GM23338 (cell line): ENCODE data around the gene KCNMB1. TPM values are rescaled to one million over a fixed set of nuclear protein-coding genes. Genes with fewer than 3 reads are reported as not detected.

Experiments
- ATAC-seq: fragments of 200-7000 bp; cut with Tn5 transposase; 3 replicates; pipeline ENCODE4 v1.9.1; 2020
- DNase-seq: peaks from one replicate; pipeline ENCODE4 v3.0.0-alpha.2; 2015; ENCODE audit warnings: low spot score
- H2AFZ ChIP-seq: fragments of 200-600 bp; sonication (generic); 2 replicates; pipeline ENCODE4 v1.8.0; 2016; ENCODE audit warnings: antibody characterized with exemption, mild to moderate bottlenecking, moderate library complexity
- H3F3A ChIP-seq: fragments of 200-600 bp; sonication (generic); replicated peaks from 2 replicates; pipeline ENCODE4 v1.8.0; 2017; ENCODE audit warnings: antibody characterized with exemption, mixed run types, low read depth
- H3K27ac ChIP-seq: fragments of 200-600 bp; sonication (generic); 2 replicates; pipeline ENCODE4 v1.6.1; 2016; ENCODE audit warnings: low read depth
- H3K27me3 ChIP-seq: fragments of 200-600 bp; sonication (generic); 2 replicates; pipeline ENCODE4 v1.8.0; 2016; ENCODE audit warnings: mild to moderate bottlenecking, mixed run types, moderate library complexity; ENCODE audit not compliant: insufficient read depth
- H3K36me3 ChIP-seq: fragments of 200-600 bp; sonication (generic); 2 replicates; pipeline ENCODE4 v1.8.0; 2016; ENCODE audit warnings: mild to moderate bottlenecking; ENCODE audit not compliant: insufficient read depth
- H3K4me1 ChIP-seq: fragments of 200-600 bp; sonication (generic); 2 replicates; pipeline ENCODE4 v1.8.0; 2016; ENCODE audit warnings: mild to moderate bottlenecking, moderate library complexity; ENCODE audit not compliant: insufficient read depth
- H3K4me2 ChIP-seq: fragments of 200-600 bp; sonication (generic); 2 replicates; pipeline ENCODE4 v1.7.1; 2017; ENCODE audit warnings: mixed run types
- H3K4me3 ChIP-seq: fragments of 200-600 bp; sonication (generic); 2 replicates; pipeline ENCODE4 v1.6.1; 2016; ENCODE audit warnings: mixed run types
- H3K79me2 ChIP-seq: fragments of 200-600 bp; sonication (generic); replicated peaks from 2 replicates; pipeline ENCODE4 v1.8.0; 2017; ENCODE audit warnings: mild to moderate bottlenecking; ENCODE audit not compliant: insufficient read depth
- H3K9me2 ChIP-seq: fragments of 200-600 bp; sonication (generic); 2 replicates; pipeline ENCODE4 v1.8.0; 2017; ENCODE audit not compliant: insufficient read depth
- H4K20me1 ChIP-seq: fragments of 200-600 bp; sonication (generic); replicated peaks from 2 replicates; pipeline ENCODE4 v1.8.0; 2017; ENCODE audit warnings: mild to moderate bottlenecking; ENCODE audit not compliant: insufficient read depth
- H3K27ac Mint-ChIP-seq: 2 replicates; pipeline ENCODE4 v1.8.0; 2020; ENCODE audit warnings: inconsistent platforms, mild to moderate bottlenecking, moderate library complexity, mixed read lengths
- H3K27me3 Mint-ChIP-seq: 3 replicates; pipeline ENCODE4 v1.8.0; 2022; ENCODE audit warnings: low read depth, mild to moderate bottlenecking, moderate library complexity, mixed read lengths, inconsistent platforms; ENCODE audit not compliant: insufficient read depth, poor library complexity
- H3K36me3 Mint-ChIP-seq: 3 replicates; pipeline ENCODE4 v1.8.0; 2021; ENCODE audit warnings: low read depth, mild to moderate bottlenecking, inconsistent platforms, moderate library complexity, mixed read lengths
- H3K4me1 Mint-ChIP-seq: 3 replicates; pipeline ENCODE4 v1.8.0; 2020; ENCODE audit warnings: mild to moderate bottlenecking, inconsistent platforms, mixed read lengths
- H3K4me3 Mint-ChIP-seq: 3 replicates; pipeline ENCODE4 v1.8.0; 2021; ENCODE audit warnings: moderate library complexity, mild to moderate bottlenecking, inconsistent platforms, mixed read lengths
- H3K9me3 Mint-ChIP-seq: 3 replicates; pipeline ENCODE4 v1.8.0; 2020; ENCODE audit warnings: moderate library complexity, mild to moderate bottlenecking, inconsistent platforms, mixed read lengths
- CREB1 ChIP-seq: fragments of 250-450 bp; sonication (Bioruptor Pico); IDR thresholded peaks from 2 replicates; pipeline ENCODE4 v1.5.0; 2020; ENCODE audit warnings: low read depth, mild to moderate bottlenecking, moderate library complexity
- EZH2 ChIP-seq: fragments of 200-600 bp; sonication (generic); IDR thresholded peaks from one replicate; pipeline ENCODE4 v1.8.0; 2017; ENCODE audit warnings: antibody characterized with exemption, mild to moderate bottlenecking, low read depth; ENCODE audit not compliant: unreplicated experiment
- JUNB ChIP-seq: IDR thresholded peaks from one replicate; pipeline ENCODE4 v1.6.1; 2016; ENCODE audit warnings: antibody characterized with exemption; ENCODE audit not compliant: unreplicated experiment
- NANOG ChIP-seq: IDR thresholded peaks from 2 replicates; pipeline ENCODE4 v1.6.1; 2016; ENCODE audit warnings: antibody characterized with exemption, borderline replicate concordance
- POLR2AphosphoS5 ChIP-seq: IDR thresholded peaks from 2 replicates; pipeline ENCODE4 v1.6.1; 2016; ENCODE audit warnings: antibody characterized with exemption, low read depth
- STAT1 ChIP-seq: IDR thresholded peaks from one replicate; pipeline ENCODE4 v1.6.1; 2016; ENCODE audit warnings: antibody characterized with exemption; ENCODE audit not compliant: unreplicated experiment
- ZNF114 ChIP-seq: fragments of 250-450 bp; sonication (Bioruptor Pico); IDR thresholded peaks from 2 replicates; pipeline ENCODE4 v1.5.0; 2020; ENCODE audit warnings: mild to moderate bottlenecking, moderate library complexity
- ZNF331 ChIP-seq: fragments of 250-450 bp; sonication (Bioruptor Pico); IDR thresholded peaks from 2 replicates; pipeline ENCODE4 v1.5.0; 2020; ENCODE audit warnings: low read depth, mild to moderate bottlenecking, moderate library complexity
- polyA plus RNA-seq: library from polyadenylated mRNA; unstranded; fragments of >200 nt; fragmentation: Nextera tagmentation; extraction: Ambion mirVana; gene quantifications from 2 replicates; pipeline ENCODE4 v1.2.1, GENCODE V29; 2016
- total RNA-seq: library from RNA; depleted of rRNA; stranded (reverse); fragments of >200 nt; shearing (Covaris generic); gene quantifications from 2 replicates; pipeline ENCODE4 v1.2.3, GENCODE V29; 2014
- TF ChIP-seq, protein P1 (sequence below): IDR thresholded peaks from 2 replicates; pipeline ENCODE4 v1.6.1; 2016; ENCODE audit warnings: antibody characterized with exemption
- TF ChIP-seq, protein P2 (sequence below): IDR thresholded peaks from one replicate; pipeline ENCODE4 v1.6.1; 2018; ENCODE audit warnings: antibody characterized with exemption; ENCODE audit not compliant: unreplicated experiment
- TF ChIP-seq, protein P3 (sequence below): fragments of 250-450 bp; sonication (Bioruptor Pico); IDR thresholded peaks from 2 replicates; pipeline ENCODE4 v1.5.0; 2020; ENCODE audit warnings: mild to moderate bottlenecking, moderate library complexity
- TF ChIP-seq, protein P4 (sequence below), 2 experiments: fragments of 200-600 bp in 1 of 2; sonication (generic) in 1 of 2; conservative IDR thresholded peaks; 2 replicates each; pipeline versions ENCODE4 v1.5.1 to v1.6.1; 2016 to 2017; ENCODE audit warnings: antibody characterized with exemption in 2 of 2, low read depth in 2 of 2, mild to moderate bottlenecking in 2 of 2, moderate library complexity in 1 of 2

The KCNMB1 gene
- total and polyA plus RNA-seq, 2 experiments from 2014 or later: 0.17 to 0.19 TPM

DNA sequence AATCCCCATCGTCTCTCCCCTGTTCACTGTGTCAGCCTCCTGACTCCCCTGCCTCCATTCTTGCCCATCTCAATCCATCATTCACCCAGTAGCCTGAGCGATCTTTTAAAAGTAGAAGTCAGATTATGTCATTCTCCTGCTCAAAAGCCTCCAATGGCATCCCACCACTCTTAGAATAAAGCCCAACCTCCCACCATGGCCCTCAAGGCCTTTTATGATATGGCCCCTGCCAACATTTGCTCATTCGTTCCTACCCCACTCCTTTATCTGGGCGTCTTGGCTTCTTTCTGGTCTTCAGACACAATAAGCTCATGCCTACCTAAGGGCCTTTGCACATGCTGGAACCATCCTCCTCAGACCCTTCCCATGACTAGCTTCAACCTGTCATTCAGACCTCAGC lies 35.5 kb upstream of the KCNMB1 start (continued):
- TF ChIP-seq, protein P1, sequence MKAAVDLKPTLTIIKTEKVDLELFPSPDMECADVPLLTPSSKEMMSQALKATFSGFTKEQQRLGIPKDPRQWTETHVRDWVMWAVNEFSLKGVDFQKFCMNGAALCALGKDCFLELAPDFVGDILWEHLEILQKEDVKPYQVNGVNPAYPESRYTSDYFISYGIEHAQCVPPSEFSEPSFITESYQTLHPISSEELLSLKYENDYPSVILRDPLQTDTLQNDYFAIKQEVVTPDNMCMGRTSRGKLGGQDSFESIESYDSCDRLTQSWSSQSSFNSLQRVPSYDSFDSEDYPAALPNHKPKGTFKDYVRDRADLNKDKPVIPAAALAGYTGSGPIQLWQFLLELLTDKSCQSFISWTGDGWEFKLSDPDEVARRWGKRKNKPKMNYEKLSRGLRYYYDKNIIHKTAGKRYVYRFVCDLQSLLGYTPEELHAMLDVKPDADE: no peak
- TF ChIP-seq JUNB (no peak), NANOG (no peak)

DNA sequence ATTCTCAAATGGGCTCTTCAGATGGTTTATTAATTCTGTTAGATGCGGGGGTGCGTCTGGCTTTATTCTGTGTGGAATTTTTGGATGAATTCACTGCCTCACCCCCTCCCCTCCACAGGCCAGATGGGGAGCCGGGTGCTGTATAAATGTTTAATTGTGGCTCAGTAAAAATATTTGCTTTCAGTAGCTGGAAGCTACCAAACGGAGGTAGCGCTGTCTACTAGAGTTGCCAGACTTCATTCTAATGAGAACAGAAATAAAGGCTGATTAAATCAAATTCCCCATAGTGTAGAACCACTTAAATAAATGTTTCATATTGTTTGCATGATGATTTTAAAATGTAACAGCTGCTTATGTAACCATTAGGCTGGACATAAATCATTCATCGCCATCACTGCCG lies 34.5 kb upstream of the KCNMB1 start:
- H3K27ac ChIP-seq: no peak overlapping the region
- no peak for DNase-seq
- H3K4me3 Mint-ChIP-seq: no peak overlapping the region
- H3K27me3 ChIP-seq: no peaks in the 10 kb centered on the region
- peaks cover 13% of the 10 kb centered on the region for H3K4me1 Mint-ChIP-seq
- no peaks in the 10 kb centered on the region for H3K9me2 ChIP-seq
- no peak for ATAC-seq
- H3K4me1 ChIP-seq: no peaks in the 10 kb centered on the region
- H3K36me3 ChIP-seq: no peaks in the 10 kb centered on the region; the same call in 1 of the 2 replicates
- no peak overlapping the region for H3K4me2 ChIP-seq
- no peak overlapping the region for H2AFZ ChIP-seq
- H3K27ac Mint-ChIP-seq: no peak overlapping the region
- no peaks in the 10 kb centered on the region for H3K9me3 Mint-ChIP-seq
- no peaks in the 10 kb centered on the region for H3K79me2 ChIP-seq
- H4K20me1 ChIP-seq: no peaks in the 10 kb centered on the region
- peaks cover 9% of the 10 kb centered on the region for H3K27me3 Mint-ChIP-seq
- H3F3A ChIP-seq: no peaks in the 10 kb centered on the region
- no peak overlapping the region for H3K4me3 ChIP-seq
- H3K36me3 Mint-ChIP-seq: no peaks in the 10 kb centered on the region
- no peak for TF ChIP-seq ZNF331 (CRISPR knock-in tag)
- TF ChIP-seq, protein P1: no peak
- TF ChIP-seq, protein P2, sequence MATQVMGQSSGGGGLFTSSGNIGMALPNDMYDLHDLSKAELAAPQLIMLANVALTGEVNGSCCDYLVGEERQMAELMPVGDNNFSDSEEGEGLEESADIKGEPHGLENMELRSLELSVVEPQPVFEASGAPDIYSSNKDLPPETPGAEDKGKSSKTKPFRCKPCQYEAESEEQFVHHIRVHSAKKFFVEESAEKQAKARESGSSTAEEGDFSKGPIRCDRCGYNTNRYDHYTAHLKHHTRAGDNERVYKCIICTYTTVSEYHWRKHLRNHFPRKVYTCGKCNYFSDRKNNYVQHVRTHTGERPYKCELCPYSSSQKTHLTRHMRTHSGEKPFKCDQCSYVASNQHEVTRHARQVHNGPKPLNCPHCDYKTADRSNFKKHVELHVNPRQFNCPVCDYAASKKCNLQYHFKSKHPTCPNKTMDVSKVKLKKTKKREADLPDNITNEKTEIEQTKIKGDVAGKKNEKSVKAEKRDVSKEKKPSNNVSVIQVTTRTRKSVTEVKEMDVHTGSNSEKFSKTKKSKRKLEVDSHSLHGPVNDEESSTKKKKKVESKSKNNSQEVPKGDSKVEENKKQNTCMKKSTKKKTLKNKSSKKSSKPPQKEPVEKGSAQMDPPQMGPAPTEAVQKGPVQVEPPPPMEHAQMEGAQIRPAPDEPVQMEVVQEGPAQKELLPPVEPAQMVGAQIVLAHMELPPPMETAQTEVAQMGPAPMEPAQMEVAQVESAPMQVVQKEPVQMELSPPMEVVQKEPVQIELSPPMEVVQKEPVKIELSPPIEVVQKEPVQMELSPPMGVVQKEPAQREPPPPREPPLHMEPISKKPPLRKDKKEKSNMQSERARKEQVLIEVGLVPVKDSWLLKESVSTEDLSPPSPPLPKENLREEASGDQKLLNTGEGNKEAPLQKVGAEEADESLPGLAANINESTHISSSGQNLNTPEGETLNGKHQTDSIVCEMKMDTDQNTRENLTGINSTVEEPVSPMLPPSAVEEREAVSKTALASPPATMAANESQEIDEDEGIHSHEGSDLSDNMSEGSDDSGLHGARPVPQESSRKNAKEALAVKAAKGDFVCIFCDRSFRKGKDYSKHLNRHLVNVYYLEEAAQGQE: no peak
- TF ChIP-seq POLR2AphosphoS5: no peak
- no peak for TF ChIP-seq STAT1
- no peak for TF ChIP-seq JUNB
- no peak for TF ChIP-seq ZNF114
- TF ChIP-seq, protein P3, sequence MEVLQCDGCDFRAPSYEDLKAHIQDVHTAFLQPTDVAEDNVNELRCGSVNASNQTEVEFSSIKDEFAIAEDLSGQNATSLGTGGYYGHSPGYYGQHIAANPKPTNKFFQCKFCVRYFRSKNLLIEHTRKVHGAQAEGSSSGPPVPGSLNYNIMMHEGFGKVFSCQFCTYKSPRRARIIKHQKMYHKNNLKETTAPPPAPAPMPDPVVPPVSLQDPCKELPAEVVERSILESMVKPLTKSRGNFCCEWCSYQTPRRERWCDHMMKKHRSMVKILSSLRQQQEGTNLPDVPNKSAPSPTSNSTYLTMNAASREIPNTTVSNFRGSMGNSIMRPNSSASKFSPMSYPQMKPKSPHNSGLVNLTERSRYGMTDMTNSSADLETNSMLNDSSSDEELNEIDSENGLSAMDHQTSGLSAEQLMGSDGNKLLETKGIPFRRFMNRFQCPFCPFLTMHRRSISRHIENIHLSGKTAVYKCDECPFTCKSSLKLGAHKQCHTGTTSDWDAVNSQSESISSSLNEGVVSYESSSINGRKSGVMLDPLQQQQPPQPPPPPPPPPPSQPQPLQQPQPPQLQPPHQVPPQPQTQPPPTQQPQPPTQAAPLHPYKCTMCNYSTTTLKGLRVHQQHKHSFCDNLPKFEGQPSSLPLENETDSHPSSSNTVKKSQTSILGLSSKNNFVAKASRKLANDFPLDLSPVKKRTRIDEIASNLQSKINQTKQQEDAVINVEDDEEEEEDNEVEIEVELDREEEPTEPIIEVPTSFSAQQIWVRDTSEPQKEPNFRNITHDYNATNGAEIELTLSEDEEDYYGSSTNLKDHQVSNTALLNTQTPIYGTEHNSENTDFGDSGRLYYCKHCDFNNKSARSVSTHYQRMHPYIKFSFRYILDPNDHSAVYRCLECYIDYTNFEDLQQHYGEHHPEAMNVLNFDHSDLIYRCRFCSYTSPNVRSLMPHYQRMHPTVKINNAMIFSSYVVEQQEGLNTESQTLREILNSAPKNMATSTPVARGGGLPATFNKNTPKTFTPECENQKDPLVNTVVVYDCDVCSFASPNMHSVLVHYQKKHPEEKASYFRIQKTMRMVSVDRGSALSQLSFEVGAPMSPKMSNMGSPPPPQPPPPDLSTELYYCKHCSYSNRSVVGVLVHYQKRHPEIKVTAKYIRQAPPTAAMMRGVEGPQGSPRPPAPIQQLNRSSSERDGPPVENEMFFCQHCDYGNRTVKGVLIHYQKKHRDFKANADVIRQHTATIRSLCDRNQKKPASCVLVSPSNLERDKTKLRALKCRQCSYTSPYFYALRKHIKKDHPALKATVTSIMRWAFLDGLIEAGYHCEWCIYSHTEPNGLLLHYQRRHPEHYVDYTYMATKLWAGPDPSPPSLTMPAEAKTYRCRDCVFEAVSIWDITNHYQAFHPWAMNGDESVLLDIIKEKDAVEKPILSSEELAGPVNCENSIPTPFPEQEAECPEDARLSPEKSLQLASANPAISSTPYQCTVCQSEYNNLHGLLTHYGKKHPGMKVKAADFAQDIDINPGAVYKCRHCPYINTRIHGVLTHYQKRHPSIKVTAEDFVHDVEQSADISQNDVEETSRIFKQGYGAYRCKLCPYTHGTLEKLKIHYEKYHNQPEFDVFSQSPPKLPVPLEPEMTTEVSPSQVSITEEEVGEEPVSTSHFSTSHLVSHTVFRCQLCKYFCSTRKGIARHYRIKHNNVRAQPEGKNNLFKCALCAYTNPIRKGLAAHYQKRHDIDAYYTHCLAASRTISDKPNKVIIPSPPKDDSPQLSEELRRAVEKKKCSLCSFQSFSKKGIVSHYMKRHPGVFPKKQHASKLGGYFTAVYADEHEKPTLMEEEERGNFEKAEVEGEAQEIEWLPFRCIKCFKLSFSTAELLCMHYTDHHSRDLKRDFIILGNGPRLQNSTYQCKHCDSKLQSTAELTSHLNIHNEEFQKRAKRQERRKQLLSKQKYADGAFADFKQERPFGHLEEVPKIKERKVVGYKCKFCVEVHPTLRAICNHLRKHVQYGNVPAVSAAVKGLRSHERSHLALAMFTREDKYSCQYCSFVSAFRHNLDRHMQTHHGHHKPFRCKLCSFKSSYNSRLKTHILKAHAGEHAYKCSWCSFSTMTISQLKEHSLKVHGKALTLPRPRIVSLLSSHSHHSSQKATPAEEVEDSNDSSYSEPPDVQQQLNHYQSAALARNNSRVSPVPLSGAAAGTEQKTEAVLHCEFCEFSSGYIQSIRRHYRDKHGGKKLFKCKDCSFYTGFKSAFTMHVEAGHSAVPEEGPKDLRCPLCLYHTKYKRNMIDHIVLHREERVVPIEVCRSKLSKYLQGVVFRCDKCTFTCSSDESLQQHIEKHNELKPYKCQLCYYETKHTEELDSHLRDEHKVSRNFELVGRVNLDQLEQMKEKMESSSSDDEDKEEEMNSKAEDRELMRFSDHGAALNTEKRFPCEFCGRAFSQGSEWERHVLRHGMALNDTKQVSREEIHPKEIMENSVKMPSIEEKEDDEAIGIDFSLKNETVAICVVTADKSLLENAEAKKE (CRISPR knock-in tag): no peak
- TF ChIP-seq CREB1: no peak
- TF ChIP-seq, protein P4, sequence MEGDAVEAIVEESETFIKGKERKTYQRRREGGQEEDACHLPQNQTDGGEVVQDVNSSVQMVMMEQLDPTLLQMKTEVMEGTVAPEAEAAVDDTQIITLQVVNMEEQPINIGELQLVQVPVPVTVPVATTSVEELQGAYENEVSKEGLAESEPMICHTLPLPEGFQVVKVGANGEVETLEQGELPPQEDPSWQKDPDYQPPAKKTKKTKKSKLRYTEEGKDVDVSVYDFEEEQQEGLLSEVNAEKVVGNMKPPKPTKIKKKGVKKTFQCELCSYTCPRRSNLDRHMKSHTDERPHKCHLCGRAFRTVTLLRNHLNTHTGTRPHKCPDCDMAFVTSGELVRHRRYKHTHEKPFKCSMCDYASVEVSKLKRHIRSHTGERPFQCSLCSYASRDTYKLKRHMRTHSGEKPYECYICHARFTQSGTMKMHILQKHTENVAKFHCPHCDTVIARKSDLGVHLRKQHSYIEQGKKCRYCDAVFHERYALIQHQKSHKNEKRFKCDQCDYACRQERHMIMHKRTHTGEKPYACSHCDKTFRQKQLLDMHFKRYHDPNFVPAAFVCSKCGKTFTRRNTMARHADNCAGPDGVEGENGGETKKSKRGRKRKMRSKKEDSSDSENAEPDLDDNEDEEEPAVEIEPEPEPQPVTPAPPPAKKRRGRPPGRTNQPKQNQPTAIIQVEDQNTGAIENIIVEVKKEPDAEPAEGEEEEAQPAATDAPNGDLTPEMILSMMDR (conservative IDR thresholded peaks at IDR 0.05; ENCODE audit: low read depth in 2 of 2): no peak
- TF ChIP-seq NANOG: no peak
- TF ChIP-seq EZH2: no peak
